T-helper 9 cell (primary cell): ENCODE data around the gene LRP1.

Experiments
- DNase-seq: peaks from one replicate; pipeline ENCODE4 v3.0.0-alpha.2; 2020

The LRP1 gene

GRCh38 chr12:57138526-57139272 is 10.4 kb downstream of the LRP1 start:
- no peak for DNase-seq

DNA sequence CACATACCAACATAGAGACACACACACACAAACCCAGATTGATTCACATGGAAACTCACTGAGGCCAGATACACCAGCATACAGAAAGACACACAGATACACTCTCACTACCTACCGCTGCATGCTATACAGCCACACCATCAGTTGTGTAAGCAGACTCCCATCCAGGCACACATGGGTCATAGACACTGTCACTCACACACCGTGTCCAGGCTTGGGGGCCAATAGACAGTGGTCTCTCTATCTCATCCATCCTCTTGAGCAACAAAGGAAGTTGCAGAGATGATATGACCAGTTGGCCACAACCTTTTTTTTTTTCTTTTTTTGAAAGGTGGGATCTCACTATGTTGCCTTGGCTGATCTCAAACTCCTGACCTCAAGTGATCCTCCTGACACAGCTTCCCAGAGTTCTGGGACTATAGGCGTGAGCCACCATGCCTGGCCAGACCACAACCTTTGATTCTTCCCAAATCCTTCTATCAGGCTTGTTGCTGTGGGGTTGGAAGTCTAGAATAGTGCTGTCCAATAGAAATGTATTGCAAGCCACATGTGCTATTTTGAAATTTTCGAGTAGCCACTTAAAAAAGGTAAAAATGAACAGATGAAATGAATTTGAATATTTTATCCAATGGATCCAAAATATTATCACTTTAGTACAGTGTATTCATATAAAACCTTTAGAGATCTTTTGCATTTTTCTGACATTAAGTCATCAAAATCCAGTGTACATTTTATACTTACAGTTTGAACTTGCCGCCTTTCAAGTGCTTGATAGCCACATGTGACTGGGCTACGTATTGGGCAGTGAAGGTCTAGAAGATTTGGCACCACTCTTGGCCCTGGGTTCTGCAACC is 11.7 kb downstream of the LRP1 start:
- no peak for DNase-seq

DNA sequence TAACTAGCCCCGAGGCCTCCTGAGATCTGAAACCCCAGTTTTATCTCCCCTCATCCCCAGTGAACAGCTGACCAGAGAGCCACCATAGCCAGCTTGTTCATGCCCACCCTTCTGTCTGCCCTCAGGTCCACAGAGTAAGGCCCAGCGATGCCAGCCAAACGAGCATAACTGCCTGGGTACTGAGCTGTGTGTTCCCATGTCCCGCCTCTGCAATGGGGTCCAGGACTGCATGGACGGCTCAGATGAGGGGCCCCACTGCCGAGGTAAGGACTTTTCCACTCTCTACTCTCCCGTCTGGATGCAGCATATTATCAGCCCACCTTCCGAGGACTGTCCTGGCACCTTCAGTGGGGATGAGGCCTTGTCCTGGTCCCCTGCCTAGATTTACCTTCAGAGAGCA is 13.0 kb downstream of the LRP1 start:
- no peak for DNase-seq

DNA sequence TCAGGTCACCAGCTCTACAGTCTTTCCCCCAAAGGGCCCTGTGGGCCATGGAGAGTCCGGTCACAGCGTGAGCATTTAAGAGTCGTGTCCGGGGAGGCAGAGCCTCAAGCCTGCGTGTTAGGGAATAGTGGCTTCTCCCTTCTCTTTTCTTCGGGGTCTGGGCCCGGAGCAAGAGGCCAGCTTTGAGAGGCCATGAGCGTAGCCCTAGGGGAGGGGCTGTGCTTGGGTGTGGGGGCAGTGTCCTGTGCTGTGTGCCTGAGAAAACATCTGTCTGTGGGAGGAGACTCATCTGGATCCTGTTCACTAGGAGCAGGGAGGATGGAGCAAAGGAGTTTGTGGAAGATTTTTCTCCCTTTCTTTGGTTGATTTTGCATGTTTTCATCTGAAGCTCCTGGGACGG is 13.8 kb downstream of the LRP1 start:
- no peak for DNase-seq

- DNase-seq: no peak
These were observed 14.4 kb downstream of the LRP1 start for GRCh38 chr12:57142727-57143126.

- DNase-seq: no peak
These were observed 15.2 kb downstream of the LRP1 start for GRCh38 chr12:57143454-57143853.

DNA sequence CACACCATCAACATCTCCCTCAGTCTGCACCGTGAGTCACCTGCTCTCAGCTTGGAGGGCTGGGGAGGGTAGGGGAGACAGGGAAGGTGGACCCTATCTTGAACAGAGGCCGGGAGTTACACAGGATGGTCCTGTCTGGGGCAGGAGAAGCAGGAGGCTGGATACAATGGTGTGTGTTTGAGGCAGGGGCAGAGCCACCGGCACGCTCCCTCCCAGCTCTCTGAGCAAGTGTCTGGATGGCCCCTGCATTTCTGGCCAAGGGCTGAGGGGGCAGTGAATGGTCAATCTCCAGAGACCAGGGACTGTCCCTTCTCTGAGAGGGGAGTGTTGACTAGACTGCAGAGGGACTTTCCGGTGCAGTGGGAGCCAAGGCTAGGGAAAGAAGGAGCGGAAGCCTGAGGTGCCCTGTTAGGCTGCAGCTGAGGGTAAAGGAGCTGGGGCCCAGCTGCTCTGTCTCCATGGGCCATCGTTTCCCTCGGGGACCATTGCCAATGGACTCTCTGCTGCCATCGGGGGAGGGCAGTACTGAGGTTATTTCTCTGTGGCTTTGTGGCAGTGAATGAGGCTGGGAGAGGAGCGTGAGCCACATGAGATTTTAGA is 17.3 kb downstream of the LRP1 start:
- no peak for DNase-seq

- no peak for DNase-seq
These were observed 17.8 kb downstream of the LRP1 start for GRCh38 chr12:57146092-57146491.

GRCh38 chr12:57146961-57147944 is 19.0 kb downstream of the LRP1 start, which contains the start of gene LRP1-AS:
Gene LRP1-AS (minus strand): TSS chr12:57147619.
- no peak for DNase-seq

- DNase-seq: no peak
These were observed 20.4 kb downstream of the LRP1 start for GRCh38 chr12:57148469-57149244.

GRCh38 chr12:57149245-57149900 is 21.1 kb downstream of the LRP1 start:
- DNase-seq: no peak

DNA sequence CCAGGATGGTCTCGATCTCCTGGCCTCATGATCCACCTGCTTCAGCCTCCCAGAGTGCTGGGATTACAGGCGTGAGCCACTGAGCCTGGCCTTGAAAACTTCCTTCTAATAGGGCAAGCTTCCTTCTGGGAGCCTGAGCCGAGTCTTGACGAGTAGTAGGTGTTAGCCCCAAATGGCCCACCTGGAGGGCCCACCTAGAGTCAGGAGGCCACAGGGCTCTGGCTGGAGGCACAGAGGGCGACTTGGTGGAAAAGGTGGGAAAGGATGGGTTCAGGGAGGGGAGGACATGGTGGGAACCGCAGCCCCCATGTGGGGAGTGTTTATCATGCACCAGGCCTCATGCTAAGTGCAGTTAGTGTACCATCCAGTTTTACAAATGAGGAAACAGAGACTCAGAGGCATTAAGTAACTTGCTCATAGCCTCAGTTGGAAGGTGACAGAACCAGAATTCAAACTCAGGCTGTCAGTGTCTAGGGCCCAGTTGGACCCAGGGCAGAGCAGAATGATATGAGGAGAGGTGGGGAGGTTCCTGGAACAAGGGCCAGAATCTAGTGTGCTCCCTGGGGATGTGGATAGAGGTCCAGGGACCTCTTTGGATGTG is 22.2 kb downstream of the LRP1 start:
- DNase-seq: no peak

DNA sequence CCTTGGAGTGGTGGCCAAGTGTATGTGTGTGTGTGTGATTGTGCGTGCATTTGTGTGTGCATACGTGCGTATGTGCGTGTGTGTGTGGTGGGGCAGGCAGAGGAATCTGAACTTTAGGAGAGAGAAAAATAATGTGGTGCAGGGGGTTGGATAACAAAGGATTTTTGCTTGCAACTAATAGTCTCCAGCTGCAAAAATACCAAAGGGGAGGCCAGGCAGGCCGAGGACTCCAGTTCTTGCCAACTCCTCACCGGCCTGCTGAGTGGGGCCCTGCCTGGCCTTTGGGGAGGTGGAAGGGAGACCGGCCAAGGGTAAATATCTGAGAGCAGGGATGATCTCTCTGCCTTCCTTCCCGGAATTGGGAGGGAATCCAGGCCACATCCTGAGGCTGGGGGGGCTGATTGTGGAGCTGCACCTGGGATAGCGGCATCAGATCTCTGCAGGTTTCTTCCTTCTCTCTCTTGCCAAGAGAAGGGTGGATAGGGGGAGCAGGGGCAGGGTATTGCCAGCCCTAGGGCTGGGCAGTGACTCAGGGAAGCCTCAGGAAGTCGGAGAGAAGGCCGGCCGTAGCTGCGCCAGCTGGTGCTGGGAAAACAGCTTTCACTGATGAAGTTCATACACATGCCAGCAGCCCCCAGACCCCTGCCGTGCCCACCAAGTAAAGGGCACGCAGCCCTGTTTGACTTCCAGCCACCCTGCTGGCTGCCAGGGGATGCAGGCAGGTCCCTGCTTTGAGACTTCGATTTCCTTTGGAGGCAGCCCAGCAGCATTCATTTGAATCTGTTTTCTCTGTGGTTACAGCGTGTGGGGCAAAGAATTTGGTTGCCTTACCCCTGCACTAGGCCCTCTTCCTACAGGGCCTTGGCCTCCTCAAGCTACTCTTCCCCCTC is 23.7 kb downstream of the LRP1 start:
- no peak for DNase-seq

- no peak for DNase-seq
These were observed 24.4 kb downstream of the LRP1 start for GRCh38 chr12:57152639-57153038.

- DNase-seq: no peak
These were observed 25.2 kb downstream of the LRP1 start for GRCh38 chr12:57153415-57153997.

DNA sequence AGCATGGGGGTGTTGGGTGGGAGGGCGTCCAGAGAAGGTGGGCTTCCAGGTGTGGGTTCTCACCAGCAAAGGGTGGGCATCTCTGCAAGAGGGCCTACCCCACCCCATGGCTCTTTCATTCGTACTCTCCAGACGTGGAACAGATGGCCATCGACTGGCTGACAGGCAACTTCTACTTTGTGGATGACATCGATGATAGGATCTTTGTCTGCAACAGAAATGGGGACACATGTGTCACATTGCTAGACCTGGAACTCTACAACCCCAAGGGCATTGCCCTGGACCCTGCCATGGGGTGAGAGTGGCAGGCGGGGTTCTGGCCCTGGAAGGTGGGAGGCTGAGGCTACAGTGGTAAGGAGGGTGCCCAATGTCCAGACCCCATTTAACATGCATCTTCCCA is 25.8 kb downstream of the LRP1 start:
- DNase-seq: no peak

- DNase-seq: no peak
These were observed 26.6 kb downstream of the LRP1 start for GRCh38 chr12:57154804-57155434.

DNA sequence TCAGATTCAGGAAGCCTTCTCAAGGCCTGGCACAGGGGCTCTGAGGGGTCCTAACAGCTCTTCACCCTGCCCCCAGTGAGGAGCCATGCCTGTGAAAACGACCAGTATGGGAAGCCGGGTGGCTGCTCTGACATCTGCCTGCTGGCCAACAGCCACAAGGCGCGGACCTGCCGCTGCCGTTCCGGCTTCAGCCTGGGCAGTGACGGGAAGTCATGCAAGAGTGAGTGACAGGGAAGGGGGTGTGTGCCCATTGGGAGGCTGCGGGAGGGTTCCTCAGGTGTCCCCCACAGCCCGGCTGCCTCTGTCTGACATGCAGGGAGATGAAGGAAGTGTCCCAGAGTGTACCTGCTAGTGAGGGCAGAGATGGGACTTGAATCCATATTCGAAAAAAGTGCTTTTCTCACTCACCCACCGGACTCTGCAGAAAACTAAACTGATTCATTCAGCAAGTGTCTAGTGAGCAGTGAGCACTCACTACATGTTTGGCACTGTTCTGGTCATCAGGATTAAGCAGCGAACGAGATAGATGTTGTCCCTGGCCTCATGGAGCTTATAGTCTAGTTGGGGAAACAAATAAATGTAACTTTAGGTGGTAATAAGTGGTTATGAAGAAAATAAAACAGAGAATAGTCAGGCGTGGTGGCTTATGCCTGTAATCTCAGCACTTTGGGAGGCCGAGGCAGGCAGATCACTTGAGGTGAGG is 28.6 kb downstream of the LRP1 start:
- DNase-seq: no peak
